Activated CD4-positive, alpha-beta T cell treated with anti-CD3 and anti-CD28 coated beads, Interleukin-2, amount 50 U/mL, for 4 hours (primary cell): ENCODE data around the gene CA6.
"Not testable (repeated sequence)": the region's sequence is repeated elsewhere in the genome, so short reads cannot be mapped to it uniquely, and the experiment has no call there.

Source experiments
- DNase-seq, 2 experiments: peaks; one replicate each; pipeline ENCODE4 v3.0.0-alpha.2; 2020

Gene CA6

GRCh38 chr1:8945568-8945967 lies at the start of gene CA6:
Gene CA6, plus strand, starts transcription at chr1:8945868. Its CDS starts 19 bp downstream, at chr1:8945887.
- no peak for DNase-seq

- not testable (repeated sequence) for DNase-seq
Observed at GRCh38 chr1:8896775-8897174, 48.9 kb upstream of the CA6 start.

GRCh38 chr1:8897505-8897904 lies 48.2 kb upstream of the CA6 start:
- not testable (repeated sequence) for DNase-seq

GRCh38 chr1:8898418-8898817 lies 47.2 kb upstream of the CA6 start:
- DNase-seq, result not testable (repeated sequence)

GRCh38 chr1:8899046-8899445 lies 46.6 kb upstream of the CA6 start:
- no peak for DNase-seq

- DNase-seq, result not testable (repeated sequence)
Observed at GRCh38 chr1:8900684-8901083, 45.0 kb upstream of the CA6 start.

- no peak for DNase-seq
Observed at GRCh38 chr1:8902765-8903164, 42.9 kb upstream of the CA6 start.

- no peak for DNase-seq
Observed at GRCh38 chr1:8903410-8903809, 42.3 kb upstream of the CA6 start.

- DNase-seq, result no peak
Observed at GRCh38 chr1:8903908-8904650, 41.6 kb upstream of the CA6 start.

GRCh38 chr1:8905582-8906191 lies 40.0 kb upstream of the CA6 start:
- no peak for DNase-seq

- no peak for DNase-seq
Observed at GRCh38 chr1:8908388-8909151, 37.1 kb upstream of the CA6 start.

- no peak for DNase-seq
Observed at GRCh38 chr1:8910331-8910730, 35.3 kb upstream of the CA6 start.

GRCh38 chr1:8910914-8911313 lies 34.8 kb upstream of the CA6 start:
- no peak for DNase-seq

- DNase-seq, result no peak
Observed at GRCh38 chr1:8911416-8912309, 34.0 kb upstream of the CA6 start.

- no peak for DNase-seq
Observed at GRCh38 chr1:8913457-8913856, 32.2 kb upstream of the CA6 start.

GRCh38 chr1:8914466-8914865 lies 31.2 kb upstream of the CA6 start:
- DNase-seq, result no peak

GRCh38 chr1:8915446-8915845 lies 30.2 kb upstream of the CA6 start:
- no peak for DNase-seq

GRCh38 chr1:8917536-8917935 lies 28.1 kb upstream of the CA6 start:
- DNase-seq, result not testable (repeated sequence)

- no peak for DNase-seq
Observed at GRCh38 chr1:8922962-8923361, 22.7 kb upstream of the CA6 start.

- no peak for DNase-seq
Observed at GRCh38 chr1:8925406-8925805, 20.3 kb upstream of the CA6 start.

GRCh38 chr1:8925960-8926359 lies 19.7 kb upstream of the CA6 start:
- no peak for DNase-seq
